Measurements from ENCODE around the gene TWF2. TPM values are rescaled to one million over a fixed set of nuclear protein-coding genes. Genes with fewer than 3 reads are reported as not detected.

The TWF2 gene
- total RNA-seq, 5 donors from 2014 or later (not counting 1 experiment from before 2014, with no cell fraction given) = 49.8 to 99.9 (median 88.3) TPM

- Mint-ChIP-seq H3K27ac (peak overlapping the region; percentile 84 to 85), H3K36me3 (peaks cover 26% of the 10 kb centered on the region), H3K9me3 (no peaks in the 10 kb centered on the region), H3K4me1 (peaks cover 53 to 65% (median 57%) of the 10 kb centered on the region in 3 donors), H3K27me3 (no peaks in the 10 kb centered on the region), H3K4me3 (peak overlapping the region in 2 of 3 donors; percentile 51 to 55)
- peaks cover 14 to 79% of the 10 kb centered on the region in 2 donors for H3K36me3 ChIP-seq (ENCODE audit: control insufficient read depth in 2 of 2, extremely low read depth in 1 of 2, insufficient read depth in 1 of 2, low read length in 1 of 2)
- CTCF ChIA-PET = interaction anchor here (0.6 to 3.4 kb wide), 19 partner anchors 9 to 870 kb away, joined by 3 to 36 read pairs (median 3); partner anchors contain the start of gene WDR82 (in 1 of the 2)
- no peaks in the 10 kb centered on the region for H3K9me3 ChIP-seq
- WGBS (ENCODE audit: insufficient coverage) = 52% methylated on average over 22 of the region's 34 CpGs
- H3K27ac ChIP-seq (ENCODE audit: low read length) = peak overlapping the region; percentile 13
- DNase-seq (peak; percentile 60 to 93 (median 85)), ATAC-seq (replicated peaks in 1 of 4) (peak; percentile 80 to 87 (median 80))
- peaks cover 12 to 59% of the 10 kb centered on the region in 2 experiments for H3K4me1 ChIP-seq (ENCODE audit: control insufficient read depth in 1 of 2, extremely low read depth in 1 of 2, insufficient read depth in 2 of 2, low read length in 2 of 2)
- no peak overlapping the region for H3K4me3 ChIP-seq (ENCODE audit: control insufficient read depth in 1 of 2, extremely low read depth in 1 of 2, low read length in 1 of 2)
- POLR2A ChIA-PET = interaction anchor here in 1 of 2 donors (0.6 to 1.1 kb wide), 2 partner anchors 10 to 108 kb away, joined by 3 read pairs; no protein-coding TSS in a partner anchor
- H3K27me3 ChIP-seq (replicated peaks in 1 of 2; ENCODE audit: control insufficient read depth in 2 of 2, extremely low read depth in 1 of 2, insufficient read depth in 2 of 2, low read length in 1 of 2) = no peaks in the 10 kb centered on the region
Measured at GRCh38 chr3:52231502-52232278, 7.3 kb downstream of the TWF2 start.

- Histone ChIP-seq H3K4me1 (ENCODE audit: control insufficient read depth in 1 of 2, extremely low read depth in 1 of 2, insufficient read depth in 2 of 2, low read length in 2 of 2) (peaks cover 14 to 60% of the 10 kb centered on the region in 2 experiments), H3K27me3 (replicated peaks in 1 of 2; ENCODE audit: control insufficient read depth in 2 of 2, extremely low read depth in 1 of 2, insufficient read depth in 2 of 2, low read length in 1 of 2) (no peaks in the 10 kb centered on the region), H3K9me3 (no peaks in the 10 kb centered on the region), H3K4me3 (ENCODE audit: control insufficient read depth in 1 of 2, extremely low read depth in 1 of 2, low read length in 1 of 2) (no peak overlapping the region), H3K27ac (ENCODE audit: low read length) (peak overlapping the region; percentile 13), H3K36me3 (ENCODE audit: control insufficient read depth in 2 of 2, extremely low read depth in 1 of 2, insufficient read depth in 1 of 2, low read length in 1 of 2) (peaks cover 14 to 75% of the 10 kb centered on the region in 2 donors)
- POLR2A ChIA-PET = interaction anchor here in 1 of 2 donors (0.6 kb wide), 1 partner anchor 10 kb away, joined by 3 read pairs; no protein-coding TSS in a partner anchor
- Mint-ChIP-seq H3K36me3 (peaks cover 26% of the 10 kb centered on the region), H3K27ac (peak overlapping the region; percentile 84 to 85), H3K4me1 (peaks cover 53 to 65% (median 58%) of the 10 kb centered on the region in 3 donors), H3K4me3 (no peak overlapping the region), H3K9me3 (no peaks in the 10 kb centered on the region), H3K27me3 (no peaks in the 10 kb centered on the region)
- 90% methylated on average over 15 of the region's 16 CpGs for WGBS (ENCODE audit: insufficient coverage)
- ATAC-seq (replicated peaks in 1 of 4) (no peak), DNase-seq (peak in 1 of 35 experiments; percentile 2)
- CTCF ChIA-PET = interaction anchor here (0.6 to 3.4 kb wide), 18 partner anchors 9 to 195 kb away, joined by 3 to 36 read pairs (median 4); partner anchors contain the start of gene WDR82 (in 1 of the 2)
Measured at GRCh38 chr3:52230889-52231499, 8.0 kb downstream of the TWF2 start.

GRCh38 chr3:52230461-52230860 lies 8.5 kb downstream of the TWF2 start:
- peaks cover 18 to 60% of the 10 kb centered on the region in 2 experiments for H3K4me1 ChIP-seq (ENCODE audit: control insufficient read depth in 1 of 2, extremely low read depth in 1 of 2, insufficient read depth in 2 of 2, low read length in 2 of 2)

GRCh38 chr3:52229656-52230055 lies 9.3 kb downstream of the TWF2 start:
- no peaks in the 10 kb centered on the region for H3K27me3 Mint-ChIP-seq
- WGBS (ENCODE audit: insufficient coverage) = 83% methylated on average over 2 of the region's 13 CpGs
- Histone ChIP-seq H3K27ac (ENCODE audit: low read length) (no peak overlapping the region), H3K9me3 (no peaks in the 10 kb centered on the region), H3K4me3 (ENCODE audit: control insufficient read depth in 1 of 2, extremely low read depth in 1 of 2, low read length in 1 of 2) (no peak overlapping the region), H3K27me3 (replicated peaks in 1 of 2; ENCODE audit: control insufficient read depth in 2 of 2, extremely low read depth in 1 of 2, insufficient read depth in 2 of 2, low read length in 1 of 2) (no peaks in the 10 kb centered on the region), H3K4me1 (ENCODE audit: control insufficient read depth in 1 of 2, extremely low read depth in 1 of 2, insufficient read depth in 2 of 2, low read length in 2 of 2) (peaks cover 21 to 59% of the 10 kb centered on the region in 2 experiments), H3K36me3 (ENCODE audit: control insufficient read depth in 2 of 2, extremely low read depth in 1 of 2, insufficient read depth in 1 of 2, low read length in 1 of 2) (peaks cover 11 to 63% of the 10 kb centered on the region in 2 donors)
- DNase-seq (no peak), ATAC-seq (replicated peaks in 1 of 4) (no peak)
- peak overlapping the region in 1 of 2 donors; percentile 74 for H3K27ac Mint-ChIP-seq
- H3K9me3 Mint-ChIP-seq = no peaks in the 10 kb centered on the region
- H3K4me3 Mint-ChIP-seq = no peak overlapping the region
- POLR2A ChIA-PET = no interaction called here
- peaks cover 54 to 64% (median 57%) of the 10 kb centered on the region in 3 donors for H3K4me1 Mint-ChIP-seq
- H3K36me3 Mint-ChIP-seq = peaks cover 21% of the 10 kb centered on the region
- CTCF ChIA-PET = no interaction called here

More at GRCh38 chr3:52230461-52230860, 8.5 kb downstream of the TWF2 start:
- whole genome bisulfite sequencing (ENCODE audit: insufficient coverage) = 96% methylated on average over 6 of the region's 6 CpGs
- Histone ChIP-seq H3K27me3 (replicated peaks in 1 of 2; ENCODE audit: control insufficient read depth in 2 of 2, extremely low read depth in 1 of 2, insufficient read depth in 2 of 2, low read length in 1 of 2) (no peaks in the 10 kb centered on the region), H3K27ac (ENCODE audit: low read length) (no peak overlapping the region), H3K36me3 (ENCODE audit: control insufficient read depth in 2 of 2, extremely low read depth in 1 of 2, insufficient read depth in 1 of 2, low read length in 1 of 2) (peaks cover 14 to 71% of the 10 kb centered on the region in 2 donors), H3K9me3 (no peaks in the 10 kb centered on the region), H3K4me3 (ENCODE audit: control insufficient read depth in 1 of 2, extremely low read depth in 1 of 2, low read length in 1 of 2) (no peak overlapping the region)
- DNase-seq (no peak), ATAC-seq (replicated peaks in 1 of 4) (no peak)
- ChIA-PET POLR2A (no interaction called here), CTCF (interaction anchor here (0.9 to 3.4 kb wide), 6 partner anchors 8 to 111 kb away, joined by 3 to 36 read pairs (median 6); no protein-coding TSS in a partner anchor)
- Mint-ChIP-seq H3K4me3 (no peak overlapping the region), H3K9me3 (no peaks in the 10 kb centered on the region), H3K4me1 (peaks cover 53 to 65% (median 58%) of the 10 kb centered on the region in 3 donors), H3K27ac (peak overlapping the region; percentile 57 to 74), H3K27me3 (no peaks in the 10 kb centered on the region), H3K36me3 (peaks cover 24% of the 10 kb centered on the region)

- Mint-ChIP-seq H3K4me1 (peaks cover 56 to 65% (median 60%) of the 10 kb centered on the region in 3 donors), H3K27me3 (no peaks in the 10 kb centered on the region), H3K36me3 (peaks cover 16% of the 10 kb centered on the region), H3K27ac (no peak overlapping the region), H3K4me3 (no peak overlapping the region), H3K9me3 (no peaks in the 10 kb centered on the region)
- Histone ChIP-seq H3K27me3 (replicated peaks in 1 of 2; ENCODE audit: control insufficient read depth in 2 of 2, extremely low read depth in 1 of 2, insufficient read depth in 2 of 2, low read length in 1 of 2) (no peaks in the 10 kb centered on the region), H3K9me3 (no peaks in the 10 kb centered on the region), H3K27ac (ENCODE audit: low read length) (no peak overlapping the region), H3K36me3 (ENCODE audit: control insufficient read depth in 2 of 2, extremely low read depth in 1 of 2, insufficient read depth in 1 of 2, low read length in 1 of 2) (peaks cover 13 to 55% of the 10 kb centered on the region in 2 donors), H3K4me3 (ENCODE audit: control insufficient read depth in 1 of 2, extremely low read depth in 1 of 2, low read length in 1 of 2) (no peak overlapping the region), H3K4me1 (ENCODE audit: control insufficient read depth in 1 of 2, extremely low read depth in 1 of 2, insufficient read depth in 2 of 2, low read length in 2 of 2) (peaks cover 21 to 59% of the 10 kb centered on the region in 2 experiments)
- 91% methylated on average over 8 of the region's 21 CpGs for WGBS (ENCODE audit: insufficient coverage)
- ATAC-seq (replicated peaks in 1 of 4) (no peak), DNase-seq (no peak)
- ChIA-PET POLR2A (no interaction called here), CTCF (no interaction called here)
Measured at GRCh38 chr3:52228751-52229291, 10.1 kb downstream of the TWF2 start.

- Mint-ChIP-seq H3K4me1 (peaks cover 57 to 66% (median 61%) of the 10 kb centered on the region in 3 donors), H3K27me3 (no peaks in the 10 kb centered on the region), H3K27ac (peak overlapping the region; percentile 19 to 22), H3K9me3 (no peaks in the 10 kb centered on the region), H3K36me3 (peaks cover 15% of the 10 kb centered on the region), H3K4me3 (no peak overlapping the region)
- POLR2A ChIA-PET = no interaction called here
- 93% methylated on average over 3 of the region's 10 CpGs for WGBS (ENCODE audit: insufficient coverage)
- H3K4me3 ChIP-seq (ENCODE audit: control insufficient read depth in 1 of 2, extremely low read depth in 1 of 2, low read length in 1 of 2) = no peak overlapping the region
- CTCF ChIA-PET = no interaction called here
- H3K27ac ChIP-seq (ENCODE audit: low read length) = no peak overlapping the region
- no peaks in the 10 kb centered on the region for H3K9me3 ChIP-seq
- H3K27me3 ChIP-seq (replicated peaks in 1 of 2; ENCODE audit: control insufficient read depth in 2 of 2, extremely low read depth in 1 of 2, insufficient read depth in 2 of 2, low read length in 1 of 2) = no peaks in the 10 kb centered on the region
- DNase-seq = no peak
- no peak for ATAC-seq (replicated peaks in 1 of 4)
- peaks cover 13 to 52% of the 10 kb centered on the region in 2 donors for H3K36me3 ChIP-seq (ENCODE audit: control insufficient read depth in 2 of 2, extremely low read depth in 1 of 2, insufficient read depth in 1 of 2, low read length in 1 of 2)
- H3K4me1 ChIP-seq (ENCODE audit: control insufficient read depth in 1 of 2, extremely low read depth in 1 of 2, insufficient read depth in 2 of 2, low read length in 2 of 2) = peaks cover 23 to 61% of the 10 kb centered on the region in 2 experiments
Measured at GRCh38 chr3:52228266-52228665, 10.7 kb downstream of the TWF2 start.
